Smooth muscle cell (in vitro differentiated cells): ENCODE results near the gene HOXA7. TPM values are rescaled to one million over a fixed set of nuclear protein-coding genes. Genes with fewer than 3 reads are reported as not detected.

Source experiments
- DNase-seq: peaks from one replicate; lab custom pipeline; 2025; ENCODE audit not compliant: unreplicated experiment; lab: John Stamatoyannopoulos, UW
- H2AFZ ChIP-seq: fragments of 200-600 bp; sonication (generic); 2 replicates; pipeline ENCODE4 v1.6.0; 2016; ENCODE audit warnings: antibody characterized with exemption, low read depth, mild to moderate bottlenecking
- H3F3A ChIP-seq: fragments of 200-600 bp; sonication (generic); 2 replicates; pipeline ENCODE4 v1.6.0; 2017; ENCODE audit warnings: antibody characterized with exemption, low read depth
- H3K27ac ChIP-seq: fragments of 200-600 bp; sonication (generic); 2 replicates; pipeline ENCODE4 v1.5.1; 2016; ENCODE audit warnings: low read depth, mild to moderate bottlenecking
- H3K27me3 ChIP-seq: fragments of 200-600 bp; sonication (generic); 2 replicates; pipeline ENCODE4 v1.6.1; 2016; ENCODE audit warnings: low read depth, mild to moderate bottlenecking
- H3K36me3 ChIP-seq: fragments of 200-600 bp; sonication (generic); 2 replicates; pipeline ENCODE4 v1.5.1; 2016; ENCODE audit warnings: low read depth
- H3K4me1 ChIP-seq: fragments of 200-600 bp; sonication (generic); 2 replicates; pipeline ENCODE4 v1.5.1; 2016; ENCODE audit warnings: low read depth
- H3K4me2 ChIP-seq: fragments of 200-600 bp; sonication (generic); 2 replicates; pipeline ENCODE4 v1.6.0; 2016; ENCODE audit warnings: mild to moderate bottlenecking
- H3K4me3 ChIP-seq: fragments of 200-600 bp; sonication (generic); 2 replicates; pipeline ENCODE4 v1.5.1; 2016; ENCODE audit warnings: mild to moderate bottlenecking
- H3K79me2 ChIP-seq: fragments of 200-600 bp; sonication (generic); 2 replicates; pipeline ENCODE4 v1.6.0; 2016; ENCODE audit warnings: low read depth, mild to moderate bottlenecking
- H3K9ac ChIP-seq: fragments of 200-600 bp; sonication (generic); 2 replicates; pipeline ENCODE4 v1.6.0; 2016; ENCODE audit warnings: low read depth
- H3K9me3 ChIP-seq: fragments of 200-600 bp; sonication (generic); replicated peaks from 2 replicates; pipeline ENCODE4 v1.5.1; 2016; ENCODE audit warnings: low read depth
- H4K20me1 ChIP-seq: fragments of 200-600 bp; sonication (generic); 2 replicates; pipeline ENCODE4 v1.6.0; 2016; ENCODE audit warnings: low read depth
- WGBS: methylation state at CpG from one replicate; pipeline ENCODE4 v1.1.7; 2016; ENCODE audit warnings: low lambda C conversion rate; 5-methylcytosine and 5-hydroxymethylcytosine counted together
- polyA plus RNA-seq: library from polyadenylated mRNA; unstranded; fragments of >200 nt; fragmentation: Nextera tagmentation; extraction: Ambion mirVana; gene quantifications from 2 replicates; pipeline ENCODE4 v1.2.1, GENCODE V29; 2016
- total RNA-seq: library from RNA; depleted of rRNA; stranded (reverse); fragments of >200 nt; gene quantifications from 2 replicates; pipeline ENCODE4 v1.2.3, GENCODE V29; 2014
- TF ChIP-seq, protein P1 (sequence below): fragments of 200-600 bp; sonication (generic); IDR thresholded peaks from 2 replicates; pipeline ENCODE4 v1.5.1; 2017; ENCODE audit warnings: borderline replicate concordance, mild to moderate bottlenecking, antibody characterized with exemption; ENCODE audit not compliant: insufficient read depth, poor library complexity, severe bottlenecking

HOXA7 gene
- total and polyA plus RNA-seq, 2 experiments from 2014 or later, result 0.72 to 1.2 TPM

DNA sequence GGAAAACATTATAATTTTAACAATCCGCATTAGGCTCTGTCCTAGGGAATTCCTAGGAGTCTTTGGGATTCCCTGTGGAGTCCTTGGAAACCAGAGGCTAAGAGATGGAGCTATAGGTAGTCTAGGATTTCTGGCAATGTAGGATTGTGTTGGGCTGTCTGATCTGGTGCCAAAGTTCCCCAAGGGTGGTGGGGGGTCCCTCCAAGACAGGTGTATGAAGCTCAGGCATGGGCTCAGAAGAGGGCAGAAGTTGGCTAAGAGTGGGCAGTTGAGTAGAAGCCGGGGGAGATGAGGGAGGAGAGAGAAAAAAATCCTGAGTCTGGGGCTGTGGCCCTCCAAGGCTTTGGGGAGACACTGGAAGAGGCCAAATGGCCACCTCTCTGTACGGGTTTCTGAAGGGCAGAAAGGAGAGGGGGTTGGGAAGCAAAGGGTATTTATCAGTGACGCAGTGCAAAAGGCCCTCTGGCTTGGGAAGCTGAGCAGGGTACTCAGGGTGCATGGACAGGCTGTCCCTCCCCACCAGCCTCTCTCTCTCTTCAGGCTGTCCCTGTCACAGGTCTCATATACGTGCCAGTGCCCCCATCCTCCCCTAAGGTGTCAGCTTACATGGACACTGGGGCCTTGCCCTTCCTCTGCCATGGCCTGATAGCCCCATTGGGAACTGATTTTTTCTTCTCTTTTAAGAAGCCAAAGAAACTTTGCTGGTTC, 9.8 kb downstream of the HOXA7 start:
- no peaks in the 10 kb centered on the region for H3K79me2 ChIP-seq

DNA sequence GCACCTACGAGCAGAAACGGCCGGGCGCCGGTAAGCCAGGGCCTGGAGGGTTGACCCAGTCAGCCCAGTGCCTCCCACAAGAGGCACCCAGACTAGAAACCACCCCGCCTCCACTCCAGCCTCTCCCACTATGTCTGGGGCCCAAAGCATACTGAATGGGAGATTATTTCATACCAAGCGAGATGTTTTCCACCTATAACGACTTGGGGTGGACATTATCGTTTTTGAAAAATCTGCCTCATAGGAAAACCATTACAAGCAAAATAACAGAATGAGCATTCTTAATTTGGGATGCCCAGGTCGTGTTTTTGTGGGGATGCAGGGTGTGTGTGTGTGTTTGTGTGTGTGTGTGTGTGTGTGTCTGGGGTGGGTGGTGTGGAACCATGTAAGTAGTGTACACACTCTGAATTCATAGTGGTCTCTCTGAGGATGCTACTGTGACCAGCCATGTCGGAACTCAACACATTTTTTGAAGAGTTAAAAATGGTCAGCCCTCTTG, 10.5 kb downstream of the HOXA7 start:
- Histone ChIP-seq H4K20me1 (no peaks in the 10 kb centered on the region), H3K9me3 (no peaks in the 10 kb centered on the region), H3K4me1 (peaks cover 7% of the 10 kb centered on the region), H3K27ac (no peak overlapping the region), H3K27me3 (peaks cover 99% of the 10 kb centered on the region), H2AFZ (no peak overlapping the region), H3K4me3 (no peak overlapping the region), H3K79me2 (no peaks in the 10 kb centered on the region), H3K36me3 (no peaks in the 10 kb centered on the region), H3K9ac (no peak overlapping the region), H3F3A (no peaks in the 10 kb centered on the region), H3K4me2 (no peak overlapping the region)
- DNase-seq, result no peak
- 67% methylated on average over 10 of the region's 11 CpGs for WGBS
- TF ChIP-seq, protein P1, sequence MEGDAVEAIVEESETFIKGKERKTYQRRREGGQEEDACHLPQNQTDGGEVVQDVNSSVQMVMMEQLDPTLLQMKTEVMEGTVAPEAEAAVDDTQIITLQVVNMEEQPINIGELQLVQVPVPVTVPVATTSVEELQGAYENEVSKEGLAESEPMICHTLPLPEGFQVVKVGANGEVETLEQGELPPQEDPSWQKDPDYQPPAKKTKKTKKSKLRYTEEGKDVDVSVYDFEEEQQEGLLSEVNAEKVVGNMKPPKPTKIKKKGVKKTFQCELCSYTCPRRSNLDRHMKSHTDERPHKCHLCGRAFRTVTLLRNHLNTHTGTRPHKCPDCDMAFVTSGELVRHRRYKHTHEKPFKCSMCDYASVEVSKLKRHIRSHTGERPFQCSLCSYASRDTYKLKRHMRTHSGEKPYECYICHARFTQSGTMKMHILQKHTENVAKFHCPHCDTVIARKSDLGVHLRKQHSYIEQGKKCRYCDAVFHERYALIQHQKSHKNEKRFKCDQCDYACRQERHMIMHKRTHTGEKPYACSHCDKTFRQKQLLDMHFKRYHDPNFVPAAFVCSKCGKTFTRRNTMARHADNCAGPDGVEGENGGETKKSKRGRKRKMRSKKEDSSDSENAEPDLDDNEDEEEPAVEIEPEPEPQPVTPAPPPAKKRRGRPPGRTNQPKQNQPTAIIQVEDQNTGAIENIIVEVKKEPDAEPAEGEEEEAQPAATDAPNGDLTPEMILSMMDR, result no peak

More for the DNA sequence above, 9.8 kb downstream of the HOXA7 start:
- Histone ChIP-seq H2AFZ (no peak overlapping the region), H3F3A (no peaks in the 10 kb centered on the region), H3K4me2 (no peak overlapping the region), H3K27ac (no peak overlapping the region), H3K36me3 (no peaks in the 10 kb centered on the region), H3K4me1 (peaks cover 7% of the 10 kb centered on the region), H3K27me3 (peaks cover 99% of the 10 kb centered on the region), H3K9ac (no peak overlapping the region), H3K4me3 (no peak overlapping the region), H3K9me3 (no peaks in the 10 kb centered on the region), H4K20me1 (no peaks in the 10 kb centered on the region)
- TF ChIP-seq, protein P1, result no peak
- DNase-seq, result no peak
- WGBS, result 66% methylated on average over 5 of the region's 5 CpGs

DNA sequence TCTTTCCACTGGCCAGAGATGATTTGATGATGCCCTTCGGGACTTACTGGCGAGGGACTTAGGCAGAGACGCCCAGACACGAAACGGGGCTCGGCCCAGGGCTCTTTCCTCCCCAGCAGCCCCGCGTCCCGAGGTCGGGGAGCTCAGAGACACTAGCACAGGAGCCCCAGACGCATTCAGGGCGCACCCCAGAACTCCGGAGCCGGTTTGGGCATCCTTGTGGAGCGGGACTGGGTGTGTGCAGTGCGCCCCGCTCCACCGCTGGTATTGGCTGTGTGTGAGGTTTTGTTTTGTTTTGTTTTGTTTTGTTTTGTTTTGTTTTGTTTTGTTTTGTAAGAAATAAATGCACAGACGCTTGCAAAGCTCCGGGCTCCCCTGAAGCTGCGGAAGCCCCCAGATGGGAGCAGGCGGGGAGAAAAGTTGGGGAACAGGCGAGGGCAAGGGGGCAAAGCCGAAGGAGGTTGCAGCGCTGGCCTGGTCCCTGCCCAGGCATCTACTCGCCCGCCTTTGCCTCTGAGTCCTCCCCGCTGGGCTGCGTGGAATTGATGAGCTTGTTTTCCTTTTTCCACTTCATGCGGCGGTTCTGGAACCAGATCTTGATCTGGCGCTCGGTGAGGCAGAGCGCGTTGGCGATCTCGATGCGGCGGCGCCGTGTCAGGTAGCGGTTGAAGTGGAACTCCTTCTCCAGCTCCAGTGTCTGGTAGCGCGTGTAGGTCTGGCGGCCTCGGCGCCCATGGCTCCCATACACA, 11.1 kb downstream of the HOXA7 start:
- Histone ChIP-seq H2AFZ (no peak overlapping the region), H3K4me1 (peaks cover 7% of the 10 kb centered on the region), H3F3A (no peaks in the 10 kb centered on the region), H4K20me1 (no peaks in the 10 kb centered on the region), H3K79me2 (no peaks in the 10 kb centered on the region), H3K4me3 (no peak overlapping the region), H3K36me3 (no peaks in the 10 kb centered on the region), H3K9ac (no peak overlapping the region), H3K4me2 (no peak overlapping the region), H3K27me3 (peaks cover 100% of the 10 kb centered on the region), H3K9me3 (no peaks in the 10 kb centered on the region), H3K27ac (no peak overlapping the region)
- DNase-seq, result no peak
- WGBS, result 70% methylated on average over 44 of the region's 47 CpGs
- TF ChIP-seq, protein P1, result no peak
